Kidney epithelial cell (primary cell): ENCODE measurements around the gene DPP9. TPM values are rescaled to one million over a fixed set of nuclear protein-coding genes. Genes with fewer than 3 reads are reported as not detected.
A peak's percentile ranks its signal among the peaks of the same experiment; 100 is the strongest.

Experiments used
- DNase-seq: peaks from one replicate; pipeline ENCODE4 v3.0.0-alpha.2; 2010; ENCODE audit warnings: low read depth
- H3K27me3 ChIP-seq: 2 replicates; pipeline ENCODE4 v1.6.0; 2011; ENCODE audit warnings: low read length; ENCODE audit not compliant: control insufficient read depth, insufficient read depth
- H3K36me3 ChIP-seq: 2 replicates; pipeline ENCODE4 v1.5.1; 2011; ENCODE audit warnings: low read length; ENCODE audit not compliant: control insufficient read depth, insufficient read depth
- H3K4me3 ChIP-seq: 2 replicates; pipeline ENCODE4 v1.5.1; 2011; ENCODE audit warnings: low read depth, mild to moderate bottlenecking, control low read depth, low read length
- total RNA-seq: library from RNA; depleted of rRNA; stranded (reverse); fragments of >200 nt; gene quantifications from 2 replicates; pipeline ENCODE4 v1.2.3, GENCODE V29; 2015
- TF ChIP-seq, protein P1 (sequence below): IDR thresholded peaks from 2 replicates; pipeline ENCODE4 v1.5.1; 2011; ENCODE audit warnings: mild to moderate bottlenecking, moderate library complexity, low read length, control low read depth, inconsistent platforms; ENCODE audit not compliant: insufficient read depth, poor library complexity, severe bottlenecking

Gene DPP9
- total RNA-seq, 1 donor from 2014 or later = 67.8 TPM

DNA sequence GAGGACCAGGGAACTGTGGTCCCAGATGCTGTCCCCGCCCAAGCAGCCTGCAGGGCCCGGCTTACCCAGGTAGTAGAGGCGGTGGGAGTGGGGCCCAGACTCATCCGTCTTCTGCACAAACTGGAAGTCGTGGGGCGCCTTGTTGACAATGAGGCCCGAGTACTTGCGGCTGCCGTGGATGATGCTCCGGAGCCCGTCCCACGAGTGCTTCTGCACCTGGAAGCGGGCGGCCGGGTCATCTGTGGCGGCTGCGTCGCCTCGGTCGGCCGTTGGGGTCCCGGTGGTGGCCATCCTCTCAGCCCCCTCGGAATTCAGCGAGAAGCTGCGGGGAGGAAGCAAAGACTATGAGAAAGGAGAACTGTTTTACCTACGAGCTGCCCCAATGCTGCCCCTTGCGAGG, 9.6 kb downstream of the DPP9 start:
- TF ChIP-seq, protein P1, sequence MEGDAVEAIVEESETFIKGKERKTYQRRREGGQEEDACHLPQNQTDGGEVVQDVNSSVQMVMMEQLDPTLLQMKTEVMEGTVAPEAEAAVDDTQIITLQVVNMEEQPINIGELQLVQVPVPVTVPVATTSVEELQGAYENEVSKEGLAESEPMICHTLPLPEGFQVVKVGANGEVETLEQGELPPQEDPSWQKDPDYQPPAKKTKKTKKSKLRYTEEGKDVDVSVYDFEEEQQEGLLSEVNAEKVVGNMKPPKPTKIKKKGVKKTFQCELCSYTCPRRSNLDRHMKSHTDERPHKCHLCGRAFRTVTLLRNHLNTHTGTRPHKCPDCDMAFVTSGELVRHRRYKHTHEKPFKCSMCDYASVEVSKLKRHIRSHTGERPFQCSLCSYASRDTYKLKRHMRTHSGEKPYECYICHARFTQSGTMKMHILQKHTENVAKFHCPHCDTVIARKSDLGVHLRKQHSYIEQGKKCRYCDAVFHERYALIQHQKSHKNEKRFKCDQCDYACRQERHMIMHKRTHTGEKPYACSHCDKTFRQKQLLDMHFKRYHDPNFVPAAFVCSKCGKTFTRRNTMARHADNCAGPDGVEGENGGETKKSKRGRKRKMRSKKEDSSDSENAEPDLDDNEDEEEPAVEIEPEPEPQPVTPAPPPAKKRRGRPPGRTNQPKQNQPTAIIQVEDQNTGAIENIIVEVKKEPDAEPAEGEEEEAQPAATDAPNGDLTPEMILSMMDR = no peak
- Histone ChIP-seq H3K36me3 (peaks cover 2% of the 10 kb centered on the region), H3K4me3 (no peak overlapping the region), H3K27me3 (no peaks in the 10 kb centered on the region)
- no peak for DNase-seq

- Histone ChIP-seq H3K4me3 (no peak overlapping the region), H3K27me3 (no peaks in the 10 kb centered on the region), H3K36me3 (peaks cover 2% of the 10 kb centered on the region)
- peak; percentile 88 for DNase-seq
- TF ChIP-seq, protein P1 = no peak
Measured at GRCh38 chr19:4713384-4713951, 10.2 kb downstream of the DPP9 start.

GRCh38 chr19:4712771-4713170, 10.9 kb downstream of the DPP9 start:
- H3K36me3 ChIP-seq = peaks cover 2% of the 10 kb centered on the region
- no peak for DNase-seq
- TF ChIP-seq, protein P1 = no peak
- H3K4me3 ChIP-seq = no peak overlapping the region
- no peaks in the 10 kb centered on the region for H3K27me3 ChIP-seq

- DNase-seq = no peak
- no peak overlapping the region for H3K4me3 ChIP-seq
- no peaks in the 10 kb centered on the region for H3K27me3 ChIP-seq
- peaks cover 2% of the 10 kb centered on the region for H3K36me3 ChIP-seq
- TF ChIP-seq, protein P1 = no peak
Measured at GRCh38 chr19:4711211-4711610, 12.4 kb downstream of the DPP9 start.

GRCh38 chr19:4710281-4710600, 13.4 kb downstream of the DPP9 start:
- TF ChIP-seq, protein P1 = no peak
- Histone ChIP-seq H3K4me3 (no peak overlapping the region), H3K36me3 (peaks cover 2% of the 10 kb centered on the region), H3K27me3 (no peaks in the 10 kb centered on the region)
- no peak for DNase-seq
